Measurements from ENCODE around the gene GSKIP.
A peak's percentile ranks its signal among the peaks of the same experiment; 100 is the strongest.
"Not testable (repeated sequence)": the region's sequence is repeated elsewhere in the genome, so short reads cannot be mapped to it uniquely, and the experiment has no call there.

Gene GSKIP, protein sequence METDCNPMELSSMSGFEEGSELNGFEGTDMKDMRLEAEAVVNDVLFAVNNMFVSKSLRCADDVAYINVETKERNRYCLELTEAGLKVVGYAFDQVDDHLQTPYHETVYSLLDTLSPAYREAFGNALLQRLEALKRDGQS

DNA sequence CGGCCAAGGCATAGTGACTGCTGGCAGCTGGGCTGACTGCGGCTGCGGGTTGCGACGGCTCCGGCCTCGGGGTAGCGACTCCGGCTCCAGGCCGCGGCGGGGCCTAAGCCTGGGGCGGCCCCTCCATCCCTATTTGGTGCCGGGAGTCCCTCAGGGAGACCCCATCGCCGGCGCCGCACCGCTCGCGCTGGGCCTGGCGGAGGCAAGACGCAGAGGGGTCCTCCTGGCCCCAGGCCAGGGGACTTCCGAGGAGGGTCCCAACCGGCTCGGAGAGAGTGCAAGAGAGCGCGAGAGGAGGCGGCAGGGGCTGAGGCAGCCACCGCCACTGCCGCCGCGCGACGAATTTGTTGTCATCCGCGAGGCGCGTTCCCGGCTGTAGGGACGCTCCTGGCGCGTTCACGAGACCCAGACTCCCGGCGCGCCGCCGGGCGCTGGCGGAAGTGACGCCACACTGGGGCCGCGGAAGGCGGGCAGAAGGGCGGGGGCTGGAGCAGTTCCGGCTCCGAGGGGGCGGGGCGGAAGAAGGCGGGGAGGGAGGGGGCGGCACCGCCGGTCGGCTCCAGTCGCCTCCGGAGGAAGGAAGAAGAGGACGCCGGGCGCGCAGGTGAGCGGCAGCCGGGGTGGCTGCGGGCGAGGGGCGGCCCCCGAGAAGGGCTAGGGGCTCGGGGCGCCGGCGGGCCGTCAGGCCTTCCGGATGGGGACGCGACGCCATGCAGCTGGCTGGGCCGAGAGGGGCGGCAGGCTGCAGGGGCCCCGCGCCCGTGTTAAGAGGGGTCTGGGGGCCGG lies at the start of gene GSKIP, which contains the start of gene ATG2B:
GSKIP (plus strand) TSS at position 562 of the 786 bp plus-strand sequence. CDS start 18,722 bp downstream, outside the sequence.
ATG2B (minus strand) TSS at position 377 of the 786 bp plus-strand sequence; CDS start at position 12, 365 bp downstream.
- peak; percentile 96 to 98 (median 97) for DNase-seq

DNA sequence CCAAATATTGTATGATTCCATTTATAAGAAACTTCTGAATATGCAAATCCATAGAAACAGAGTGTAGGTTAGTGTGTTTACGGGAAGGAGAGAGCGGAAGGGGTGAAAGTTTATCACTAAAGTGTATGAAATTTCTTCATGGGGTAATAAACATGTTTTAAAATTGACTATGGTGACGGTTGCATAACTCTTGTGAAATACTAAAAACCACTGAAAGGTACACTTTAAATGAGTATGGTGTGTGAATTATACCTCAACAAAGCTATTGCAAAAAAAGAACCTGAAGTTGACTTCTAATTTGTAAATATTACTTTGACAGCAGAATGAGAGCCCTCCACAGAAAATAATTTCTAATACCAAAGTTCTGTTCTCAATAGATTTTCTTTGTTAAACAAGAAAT lies 47.2 kb upstream of the GSKIP start:
- DNase-seq, result no peak

DNA sequence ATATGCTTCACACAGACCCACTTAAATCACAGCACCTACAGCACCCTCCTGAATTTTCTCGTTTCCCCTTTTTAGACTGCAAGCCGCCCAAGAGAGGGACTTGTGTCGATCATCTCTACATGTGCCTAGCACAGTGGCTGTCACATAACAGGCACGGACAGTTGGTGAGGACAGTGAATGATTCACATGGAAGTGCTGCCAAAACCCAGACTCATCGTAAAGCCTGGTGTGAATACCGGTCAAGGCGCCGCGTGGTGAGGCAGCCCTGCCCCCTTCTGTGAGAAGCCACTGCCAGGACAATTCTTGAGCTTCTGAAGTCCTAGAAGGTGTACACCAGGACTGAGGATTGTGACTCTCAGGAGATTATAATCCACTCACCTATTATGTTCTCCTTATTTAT lies 44.5 kb upstream of the GSKIP start:
- no peak for DNase-seq

DNA sequence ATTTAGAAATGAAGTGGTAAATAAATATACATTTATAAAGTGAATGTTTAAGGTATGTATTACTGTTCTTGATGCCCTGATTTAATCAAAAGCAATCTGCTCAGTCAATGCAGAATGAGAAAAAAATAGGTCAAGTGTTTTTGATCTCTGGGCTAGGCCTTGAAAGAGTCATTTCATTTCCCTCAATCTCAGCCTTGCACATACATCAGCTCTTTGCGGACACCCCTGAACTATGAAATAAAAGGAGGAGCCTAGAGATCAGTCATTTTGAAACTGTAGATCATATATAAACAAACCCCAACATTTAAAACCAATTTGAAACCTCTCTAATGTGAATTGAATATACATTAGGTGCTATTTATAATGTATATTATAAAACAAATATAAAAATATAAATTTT lies 42.7 kb upstream of the GSKIP start:
- no peak for DNase-seq

DNA sequence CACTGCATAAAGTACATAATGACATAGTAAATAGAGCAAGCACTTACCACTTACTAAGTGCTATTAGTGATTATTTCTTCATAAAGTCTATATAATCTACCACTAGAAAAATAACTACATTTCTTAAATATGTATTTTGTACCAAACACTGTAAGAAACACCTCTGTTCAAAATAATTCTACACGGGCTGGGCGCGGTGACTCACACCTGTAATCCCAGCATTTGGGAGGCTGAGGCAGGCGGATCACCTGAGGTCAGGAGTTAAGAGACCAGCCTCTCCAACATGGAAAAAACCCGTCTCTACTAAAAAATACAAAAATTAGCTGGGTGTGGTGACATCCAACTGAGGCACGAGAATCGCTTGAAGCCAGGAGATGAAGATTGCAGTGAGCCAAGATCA lies 39.1 kb upstream of the GSKIP start:
- no peak for DNase-seq

DNA sequence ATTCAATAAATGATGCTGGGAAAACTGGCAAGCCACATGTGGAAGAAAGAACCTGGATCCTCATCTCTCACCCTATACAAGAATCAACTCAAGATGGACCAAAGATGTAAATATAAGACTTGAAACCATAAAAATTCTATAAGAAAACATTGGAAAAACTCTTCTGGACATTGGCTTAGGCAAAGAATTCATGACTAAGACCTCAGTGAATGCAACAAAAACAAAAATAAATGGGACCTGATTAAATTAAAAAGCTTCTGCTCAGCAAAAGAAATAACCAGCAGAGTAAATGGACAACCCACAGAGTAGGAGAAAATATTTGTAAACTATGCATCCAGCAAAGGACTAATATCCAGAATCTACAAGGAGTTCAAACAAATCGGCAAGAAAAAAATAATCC lies 24.8 kb upstream of the GSKIP start:
- no peak for DNase-seq

DNA sequence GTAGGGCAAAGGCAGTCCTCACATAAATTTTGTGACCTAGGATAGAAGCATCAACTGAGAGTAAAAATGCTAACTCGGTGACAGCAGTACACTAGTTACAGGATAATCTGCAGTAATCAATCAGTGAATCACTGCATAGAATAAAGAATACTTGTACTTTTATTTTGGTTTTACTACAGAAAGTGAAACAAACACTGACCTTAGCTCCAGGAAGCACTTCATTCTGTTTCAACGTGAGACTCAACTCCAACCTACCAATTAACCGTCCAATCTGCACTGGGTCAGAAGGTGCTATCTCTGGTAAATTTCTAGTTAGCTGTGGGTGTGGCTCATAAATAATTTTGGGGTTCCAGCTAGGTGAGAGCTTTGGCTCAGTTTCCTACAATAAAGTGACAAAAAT lies 22.0 kb upstream of the GSKIP start:
- no peak for DNase-seq

DNA sequence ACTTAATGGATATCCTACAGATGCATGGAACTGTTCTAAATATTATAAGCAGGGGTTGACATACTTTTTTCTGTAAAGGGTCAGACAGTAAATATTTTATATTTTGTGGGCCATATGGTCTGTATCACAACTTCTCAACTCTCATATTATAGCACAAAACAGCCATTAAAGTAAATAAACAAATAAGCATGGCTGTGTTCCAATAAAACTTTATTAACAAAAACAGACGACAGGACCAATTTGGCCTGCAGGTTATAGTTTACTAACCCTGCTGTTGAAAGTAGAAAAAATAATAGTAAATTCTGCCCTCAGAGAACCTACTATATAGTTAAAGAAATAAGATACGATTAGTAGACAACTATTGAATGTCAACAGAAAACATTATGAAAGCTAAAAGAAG lies 17.7 kb upstream of the GSKIP start:
- DNase-seq, result no peak

DNA sequence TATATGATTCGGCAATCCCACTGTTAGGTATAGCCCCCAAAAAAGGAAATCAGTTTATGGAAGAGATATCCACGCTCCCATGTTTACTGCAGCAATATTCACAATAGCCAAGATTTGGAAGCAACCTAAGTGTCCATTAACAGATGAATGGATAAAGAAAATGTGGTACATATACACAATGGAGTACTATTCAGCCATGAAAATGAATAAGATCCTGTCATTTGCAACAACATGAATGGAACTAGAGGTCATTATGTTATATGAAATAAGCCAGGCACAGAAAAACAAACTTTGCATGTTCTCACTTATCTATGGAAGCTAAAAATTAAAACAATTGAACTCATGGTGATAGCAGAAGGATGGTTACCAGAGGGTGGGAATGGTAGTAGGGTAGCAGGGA lies 15.4 kb upstream of the GSKIP start:
- not testable (repeated sequence) for DNase-seq

DNA sequence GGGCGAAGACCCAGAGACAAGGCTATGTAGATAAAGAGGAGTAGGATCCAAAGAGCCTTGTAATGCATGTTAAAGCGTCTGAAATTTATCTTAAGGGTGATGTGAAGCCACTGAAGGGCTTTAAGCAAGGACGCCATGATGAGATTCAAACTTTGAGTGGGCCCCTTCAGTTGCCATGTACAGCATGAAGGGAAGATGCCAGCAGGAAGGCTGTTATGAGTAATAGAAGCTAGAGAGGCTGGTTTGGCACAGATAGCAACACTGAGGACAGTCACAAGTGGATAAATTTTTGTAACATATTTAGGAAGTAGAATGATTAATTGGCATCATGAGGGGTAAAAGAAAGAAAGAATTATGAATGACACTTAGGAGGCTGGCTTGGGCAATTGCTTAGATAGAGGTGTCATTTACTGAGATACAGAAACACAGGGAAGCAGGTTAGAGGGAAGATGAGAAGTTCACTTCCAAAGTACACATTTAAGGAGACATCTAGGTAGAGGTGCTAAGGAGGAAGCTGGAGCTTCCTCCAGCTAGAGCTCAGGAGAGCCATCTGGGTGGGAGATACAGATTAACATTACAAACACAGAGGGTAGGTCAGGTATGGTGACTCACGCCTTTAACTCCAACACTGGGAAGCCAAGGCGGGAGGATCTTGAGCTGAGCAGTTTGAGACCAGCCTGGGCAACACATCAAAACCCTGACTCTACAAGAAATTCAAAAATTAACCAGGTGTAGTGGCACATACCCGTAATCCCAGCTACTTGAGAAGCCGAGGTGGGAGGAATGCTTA lies 13.8 kb upstream of the GSKIP start:
- DNase-seq, result no peak

DNA sequence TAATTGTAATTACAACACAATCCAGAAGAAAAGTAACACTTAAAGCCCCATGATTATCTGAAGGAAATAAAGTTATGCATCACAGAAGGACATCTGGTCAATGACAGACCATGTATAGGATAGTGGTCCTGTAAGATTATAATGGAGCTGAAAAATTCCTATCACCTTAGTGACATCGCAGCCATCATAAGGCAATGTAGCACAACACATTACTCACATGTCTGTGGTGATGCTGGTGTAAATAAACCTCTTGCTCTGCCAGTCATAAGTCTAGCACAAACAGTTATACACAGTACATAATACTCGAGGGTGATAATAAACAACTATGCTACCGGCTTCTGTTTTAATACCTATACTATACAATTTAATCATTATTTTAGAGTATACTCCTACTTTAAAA lies 11.3 kb upstream of the GSKIP start:
- DNase-seq, result no peak

DNA sequence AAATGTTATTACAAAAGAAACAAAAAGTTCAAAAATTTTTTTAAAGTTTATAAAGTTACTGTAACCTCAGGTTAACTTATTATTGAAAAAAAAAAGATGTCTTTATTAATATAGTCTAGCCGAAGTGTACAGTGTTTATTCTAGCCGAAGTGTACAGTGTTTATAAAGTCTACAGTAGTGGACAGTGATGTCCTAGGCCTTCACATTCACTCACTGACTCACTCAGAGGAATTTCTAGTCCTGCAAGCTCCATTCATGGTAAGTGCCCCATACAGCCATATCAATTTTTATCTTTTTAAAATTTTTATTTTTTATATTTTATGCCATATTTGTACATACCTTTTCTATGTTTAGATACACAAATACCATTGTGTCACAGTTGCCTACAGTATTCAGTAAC lies 10.6 kb upstream of the GSKIP start:
- DNase-seq, result no peak

DNA sequence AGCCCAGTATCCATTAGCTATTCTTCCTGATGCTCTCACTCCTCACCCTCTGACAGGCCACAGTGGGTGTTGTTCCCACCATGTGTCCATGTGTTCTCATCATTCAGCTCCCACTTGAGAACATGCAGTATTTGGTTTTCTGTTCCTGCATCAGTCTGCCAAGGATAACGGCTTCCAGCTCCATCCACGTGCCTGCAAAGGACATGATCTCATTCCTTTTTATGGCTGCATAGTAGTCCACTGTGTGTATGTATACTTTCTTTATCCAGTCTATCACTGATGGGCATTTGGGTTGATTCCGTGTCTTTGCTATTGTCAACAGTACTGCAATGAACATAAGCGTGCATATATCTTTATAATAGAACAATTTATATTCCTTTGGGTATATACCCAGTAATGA lies 9.1 kb upstream of the GSKIP start:
- DNase-seq, result no peak

DNA sequence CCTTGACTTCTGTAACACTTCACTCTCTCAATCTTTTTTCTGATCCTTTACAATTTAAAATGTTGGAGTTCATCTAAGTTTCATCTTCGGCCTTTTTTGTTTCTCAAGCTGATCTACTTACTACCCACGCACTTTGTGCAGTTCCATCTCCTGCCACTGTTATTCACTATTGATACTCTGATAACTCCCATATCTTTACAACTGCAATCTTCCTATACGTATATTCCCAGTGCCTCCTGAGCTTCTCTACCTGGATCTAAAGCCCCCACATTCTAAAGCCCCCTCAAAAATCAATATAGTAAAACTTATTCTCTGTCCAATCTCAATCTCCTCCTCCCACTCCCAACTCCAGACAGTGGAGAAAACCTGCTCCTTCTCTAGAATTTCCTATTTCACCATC lies 6.1 kb upstream of the GSKIP start:
- DNase-seq, result no peak

DNA sequence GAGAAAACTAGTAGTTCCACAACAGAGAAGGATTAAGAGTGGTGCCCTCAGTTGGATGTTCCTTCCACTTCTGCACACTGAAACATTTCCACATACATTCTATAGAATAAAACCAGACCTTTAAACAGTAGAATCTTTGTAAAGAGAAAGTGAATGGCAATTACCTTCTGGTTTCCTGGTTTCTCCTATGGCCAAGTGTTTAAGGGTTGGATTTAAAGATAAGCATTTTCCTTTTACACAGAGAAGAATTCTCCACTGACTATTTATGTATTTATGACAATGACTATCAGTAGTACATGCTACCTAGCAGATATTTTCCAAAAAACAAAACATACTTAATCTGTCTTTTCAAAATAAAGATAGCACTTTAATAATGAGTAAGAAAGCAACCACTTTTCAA lies 3.4 kb upstream of the GSKIP start:
- no peak for DNase-seq

DNA sequence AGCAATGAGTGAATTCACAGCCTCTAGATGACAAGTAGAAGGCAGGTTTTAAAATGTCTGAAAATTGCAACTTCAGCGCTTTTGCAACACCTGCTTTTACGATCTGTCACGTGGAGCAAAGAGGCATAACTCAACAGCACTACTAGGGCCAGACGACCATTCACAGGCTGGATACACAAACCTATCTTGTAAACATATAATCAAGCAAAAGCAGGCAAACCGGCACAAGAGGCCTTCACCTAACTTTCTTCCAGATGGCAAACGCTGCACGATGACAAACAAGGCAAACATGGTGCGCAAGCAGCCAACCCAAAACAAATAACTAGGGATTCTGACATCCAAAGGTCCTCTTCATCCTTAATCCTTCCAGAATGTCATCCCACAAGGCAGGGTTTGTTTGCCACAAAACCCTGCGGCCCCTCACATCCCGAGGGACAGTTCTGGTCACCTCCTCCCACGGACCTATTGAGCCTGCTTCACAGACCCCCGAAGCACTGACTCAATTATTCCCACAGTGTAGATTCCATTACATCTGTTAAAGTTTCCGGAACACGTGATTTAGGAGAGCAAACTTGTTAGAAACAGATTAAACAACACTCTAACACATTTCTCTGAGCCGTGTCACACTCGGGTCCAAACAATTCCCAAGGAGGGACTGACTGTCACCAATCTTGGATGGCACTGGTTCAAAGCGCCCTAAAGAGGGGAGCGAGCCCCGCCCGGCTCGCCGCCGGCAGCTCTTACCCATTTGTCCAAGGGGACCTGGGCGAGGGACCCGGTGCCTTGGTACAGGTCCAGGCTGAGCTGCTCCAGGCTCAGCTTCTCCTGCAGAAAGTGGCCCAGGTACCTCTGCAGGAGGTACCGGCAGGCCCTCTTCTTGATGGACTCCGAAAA lies 1.0 kb upstream of the GSKIP start:
- peak; percentile 64 to 85 (median 85) for DNase-seq

DNA sequence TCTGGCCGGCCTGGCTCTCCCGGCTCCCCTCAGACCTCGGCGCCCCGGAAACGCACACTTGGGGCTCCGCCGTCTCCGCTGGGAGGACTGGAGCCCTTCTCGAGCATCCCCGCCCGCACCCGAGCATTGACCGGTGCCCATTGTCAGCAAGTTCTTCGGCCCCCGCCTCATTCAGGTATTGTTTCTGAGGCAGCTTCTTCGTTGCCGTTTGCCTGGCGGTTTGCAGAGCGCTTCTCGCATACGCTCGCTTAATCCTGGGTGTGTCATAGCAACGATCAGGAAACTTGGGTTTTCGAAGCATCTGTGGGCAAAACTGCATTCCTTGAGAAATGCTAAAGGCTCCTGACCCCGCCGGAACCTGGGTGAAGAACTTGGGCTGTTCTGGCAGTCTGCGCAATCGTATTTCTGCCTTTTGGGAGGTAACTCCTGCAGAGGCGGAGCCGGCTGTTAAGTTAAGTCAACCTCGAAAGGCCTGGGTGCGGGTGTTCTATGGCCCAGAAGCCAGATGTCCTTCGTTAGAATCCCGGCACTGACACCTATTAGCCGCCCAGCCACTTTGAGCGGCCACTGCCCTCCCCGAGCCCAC lies 518 bp downstream of the GSKIP start:
- DNase-seq, result peak; percentile 60 to 87 (median 83)

DNA sequence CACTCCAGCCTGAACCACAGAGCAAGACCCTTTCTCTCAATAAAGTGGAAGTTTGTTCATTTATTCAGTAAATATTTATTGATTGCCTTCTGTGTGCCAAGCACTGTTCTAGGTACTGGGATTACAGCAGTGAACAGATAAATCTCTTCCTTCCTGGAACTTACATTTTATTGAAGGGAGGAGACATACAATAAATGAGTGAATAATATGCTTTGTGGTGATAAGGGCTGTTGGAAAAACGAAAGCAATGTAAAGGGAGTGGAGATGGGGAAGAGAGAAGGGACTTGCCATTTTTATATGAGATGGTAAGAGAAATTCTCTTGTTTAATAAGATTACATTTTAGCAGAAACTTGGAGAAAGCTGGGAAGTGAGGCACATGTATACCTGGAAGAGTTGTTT lies 1.6 kb downstream of the GSKIP start:
- DNase-seq, result no peak

DNA sequence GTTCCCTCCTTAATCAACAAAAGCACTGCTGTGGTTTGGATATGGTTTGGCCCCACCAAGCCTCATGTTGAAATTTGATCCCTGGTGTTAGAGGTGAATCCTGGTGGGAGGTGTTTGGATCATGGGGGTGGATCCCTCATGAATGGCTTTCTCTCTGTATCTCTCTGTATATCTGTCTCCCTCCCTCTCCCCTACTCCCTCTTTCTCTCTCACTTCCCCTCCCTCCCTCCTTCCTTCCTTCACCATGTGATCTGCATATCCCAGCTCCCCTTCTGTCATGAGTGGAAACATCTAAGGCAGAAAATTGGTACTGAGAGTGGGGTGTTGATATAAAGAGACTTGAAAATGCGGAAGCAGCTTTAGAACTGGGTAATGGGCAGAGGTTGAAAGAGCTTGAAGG lies 5.2 kb downstream of the GSKIP start:
- no peak for DNase-seq

DNA sequence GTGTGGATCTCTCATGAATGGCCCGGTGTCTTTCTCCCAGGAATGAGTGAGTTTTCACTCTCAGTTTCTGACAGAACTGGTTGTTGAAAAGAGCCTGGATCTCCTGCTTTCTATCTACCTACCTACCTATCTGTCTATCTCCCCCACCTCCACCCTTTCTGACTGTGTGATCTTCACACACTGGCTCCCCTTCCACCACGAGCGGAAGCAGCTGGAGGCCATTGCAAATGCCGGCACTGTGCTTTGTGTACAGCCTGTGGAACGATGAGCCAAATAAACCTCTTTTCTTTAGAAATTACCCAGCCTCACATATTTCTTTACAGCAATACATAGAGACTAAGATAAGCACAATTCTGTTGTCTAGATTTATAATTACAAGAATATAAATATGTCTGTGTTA lies 7.2 kb downstream of the GSKIP start:
- DNase-seq, result no peak

DNA sequence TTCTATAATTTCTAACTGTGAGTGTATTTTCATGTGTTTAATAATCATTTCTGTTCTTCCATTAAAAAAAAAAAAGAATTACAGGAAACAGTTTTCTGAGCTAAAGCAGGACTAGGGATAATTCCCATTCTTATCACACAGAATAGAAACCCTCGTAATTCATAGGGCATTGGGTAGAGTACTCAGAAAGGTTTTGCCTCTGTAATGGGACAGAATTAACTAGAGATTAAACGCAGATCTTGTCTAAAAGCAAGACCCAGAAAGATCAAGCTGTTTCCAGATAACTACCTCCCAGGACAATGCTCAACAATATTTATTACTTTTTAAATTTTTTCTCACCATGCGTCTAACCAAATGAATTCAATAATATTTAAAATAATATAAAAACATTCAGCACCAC lies 10.2 kb downstream of the GSKIP start:
- no peak for DNase-seq

DNA sequence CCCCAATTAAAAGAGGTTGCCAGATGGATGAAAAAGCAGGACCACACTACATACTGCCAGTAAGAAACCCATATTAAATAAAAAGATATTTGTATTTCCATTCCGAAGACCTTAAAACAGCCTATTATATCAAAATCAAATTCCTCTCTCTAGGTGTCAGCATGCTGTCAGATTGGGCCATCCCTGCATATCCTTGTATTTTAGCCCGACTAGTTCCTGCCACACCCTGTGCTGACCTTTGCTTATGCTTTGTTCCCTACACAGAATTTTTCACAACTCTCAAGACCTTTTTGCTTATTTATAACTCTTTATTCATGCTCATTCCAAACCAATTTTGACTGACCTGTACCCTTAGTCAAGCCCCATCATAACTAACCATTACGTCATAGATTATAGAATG lies 12.8 kb downstream of the GSKIP start:
- no peak for DNase-seq

DNA sequence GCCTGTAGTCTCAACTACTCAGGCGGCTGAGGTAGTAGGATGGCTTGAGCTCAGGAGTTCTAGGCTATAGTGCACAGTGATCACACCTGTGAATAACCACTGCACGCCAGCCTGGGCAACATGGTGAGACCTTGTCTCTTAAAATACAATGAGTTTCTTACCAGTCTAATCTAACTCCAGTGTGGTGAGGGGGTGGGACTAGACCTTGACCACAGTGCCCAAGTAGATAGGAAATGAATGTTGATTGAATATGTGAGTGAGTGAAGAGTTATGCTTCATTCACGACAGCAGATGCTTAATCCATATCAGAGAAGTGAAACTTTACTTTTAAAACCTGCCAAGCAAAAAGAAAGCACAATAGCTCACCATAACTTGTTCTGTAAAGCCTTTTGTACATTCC lies 17.4 kb downstream of the GSKIP start:
- no peak for DNase-seq
